ENCODE results near the gene ITGB8.

Gene ITGB8

DNA sequence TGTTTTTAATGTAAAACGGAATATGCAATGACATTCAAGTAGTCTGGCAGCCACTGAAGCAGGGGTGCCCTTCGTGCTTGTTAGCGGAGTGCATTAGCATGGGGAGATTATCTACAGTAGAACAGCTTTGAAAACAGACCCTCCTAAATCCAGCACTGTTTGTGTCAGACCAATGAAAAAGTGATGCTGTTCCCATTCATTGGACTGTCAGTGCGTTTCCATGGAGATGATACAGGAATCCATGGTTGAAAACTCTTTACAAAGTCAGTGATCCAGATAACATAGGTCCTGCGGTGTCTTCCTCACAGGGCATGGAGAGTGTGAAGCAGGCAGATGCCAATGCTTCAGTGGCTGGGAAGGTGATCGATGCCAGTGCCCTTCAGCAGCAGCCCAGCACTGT lies 73.6 kb downstream of the ITGB8 start:
- Mint-ChIP-seq H3K9me3 (no peaks in the 10 kb centered on the region), H3K36me3 (no peaks in the 10 kb centered on the region), H3K27ac (no peak overlapping the region), H3K4me1 (no peaks in the 10 kb centered on the region), H3K4me3 (no peak overlapping the region)
- ATAC-seq (no peak), DNase-seq (ENCODE audit: low spot score in 2 of 2) (no peak)

- ATAC-seq: no peak
- Mint-ChIP-seq H3K4me3 (no peak overlapping the region), H3K36me3 (no peaks in the 10 kb centered on the region), H3K4me1 (no peaks in the 10 kb centered on the region), H3K27ac (no peak overlapping the region), H3K9me3 (no peaks in the 10 kb centered on the region)
- no peak for DNase-seq (ENCODE audit: low spot score in 2 of 2)
These were observed 77.1 kb downstream of the ITGB8 start for GRCh38 chr7:20407585-20408466.

DNA sequence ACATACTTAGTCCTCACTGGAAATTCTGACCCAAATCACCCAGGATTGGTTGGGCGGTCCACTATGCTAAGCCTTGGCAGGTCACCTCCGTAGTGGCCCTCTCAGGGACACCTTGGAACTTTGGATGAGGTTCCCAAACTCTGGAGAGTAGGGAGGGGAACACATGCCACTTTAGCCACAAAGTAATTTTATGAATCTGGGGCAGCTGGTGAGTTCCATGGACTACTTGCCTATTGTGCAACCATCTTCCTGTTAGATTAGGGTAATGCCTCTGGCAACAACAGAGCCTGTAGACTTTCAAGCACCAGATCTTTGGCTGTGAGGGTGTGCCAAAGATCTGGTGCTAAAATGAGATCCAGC lies 77.7 kb downstream of the ITGB8 start:
- Mint-ChIP-seq H3K9me3 (no peaks in the 10 kb centered on the region), H3K36me3 (no peaks in the 10 kb centered on the region), H3K4me1 (no peaks in the 10 kb centered on the region), H3K27ac (no peak overlapping the region), H3K4me3 (no peak overlapping the region)
- ATAC-seq (no peak), DNase-seq (ENCODE audit: low spot score in 2 of 2) (no peak)

DNA sequence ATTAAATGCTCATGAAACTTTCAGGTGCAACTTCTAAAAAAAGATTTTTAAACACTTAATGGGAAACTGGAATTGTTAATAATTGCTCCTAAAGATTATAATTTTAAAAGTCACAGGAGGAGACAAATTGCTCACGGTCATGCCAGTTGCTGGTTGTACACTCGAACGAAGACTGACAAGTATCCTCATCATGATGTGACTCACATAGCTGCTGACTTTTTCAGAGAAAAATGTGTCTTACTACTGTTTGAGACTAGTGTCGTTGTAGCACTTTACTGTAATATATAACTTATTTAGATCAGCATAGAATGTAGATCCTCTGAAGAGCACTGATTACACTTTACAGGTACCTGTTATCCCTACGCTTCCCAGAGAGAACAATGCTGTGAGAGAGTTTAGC lies 79.3 kb downstream of the ITGB8 start:
- H3K9me3 Mint-ChIP-seq: no peaks in the 10 kb centered on the region
- ATAC-seq (no peak), DNase-seq (ENCODE audit: low spot score in 2 of 2) (no peak)
- H3K4me1 Mint-ChIP-seq: no peaks in the 10 kb centered on the region
- no peak overlapping the region for H3K27ac Mint-ChIP-seq
- no peaks in the 10 kb centered on the region for H3K36me3 Mint-ChIP-seq
- H3K4me3 Mint-ChIP-seq: no peak overlapping the region

DNA sequence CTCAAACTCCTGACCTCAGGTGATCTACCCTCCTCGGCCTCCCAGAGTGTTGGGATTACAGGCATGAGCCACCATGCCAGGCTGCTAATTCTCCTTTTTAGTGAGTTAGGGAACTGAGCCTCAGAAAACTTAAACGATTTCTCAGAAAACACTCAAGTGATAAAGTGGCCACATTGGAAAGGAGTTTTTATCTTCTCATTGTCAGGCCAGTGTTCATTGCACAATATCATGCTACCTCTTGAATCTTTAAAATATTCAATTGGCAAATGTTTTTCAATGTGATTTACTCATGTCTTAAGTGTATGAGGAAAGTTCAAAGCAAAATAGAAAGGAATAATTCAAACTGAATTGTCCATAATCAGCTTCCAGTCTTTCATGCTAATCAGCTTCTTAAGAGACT lies 80.7 kb downstream of the ITGB8 start:
- no peak for ATAC-seq

GRCh38 chr7:20412032-20412431 lies 81.3 kb downstream of the ITGB8 start:
- DNase-seq (ENCODE audit: low spot score in 2 of 2): no peak
- no peaks in the 10 kb centered on the region for H3K4me1 Mint-ChIP-seq
- ATAC-seq: no peak
- no peaks in the 10 kb centered on the region for H3K9me3 Mint-ChIP-seq
- no peak overlapping the region for H3K27ac Mint-ChIP-seq
- no peaks in the 10 kb centered on the region for H3K36me3 Mint-ChIP-seq
- no peak overlapping the region for H3K4me3 Mint-ChIP-seq

More for the DNA sequence above, 80.7 kb downstream of the ITGB8 start:
- Mint-ChIP-seq H3K4me1 (no peaks in the 10 kb centered on the region), H3K9me3 (no peaks in the 10 kb centered on the region), H3K4me3 (no peak overlapping the region), H3K36me3 (no peaks in the 10 kb centered on the region), H3K27ac (no peak overlapping the region)
- DNase-seq (ENCODE audit: low spot score in 2 of 2): no peak

- no peak for DNase-seq (ENCODE audit: low spot score in 2 of 2)
- Mint-ChIP-seq H3K9me3 (peaks cover 2% of the 10 kb centered on the region), H3K4me1 (no peaks in the 10 kb centered on the region)
These were observed 86.6 kb downstream of the ITGB8 start for GRCh38 chr7:20417260-20417659.

DNA sequence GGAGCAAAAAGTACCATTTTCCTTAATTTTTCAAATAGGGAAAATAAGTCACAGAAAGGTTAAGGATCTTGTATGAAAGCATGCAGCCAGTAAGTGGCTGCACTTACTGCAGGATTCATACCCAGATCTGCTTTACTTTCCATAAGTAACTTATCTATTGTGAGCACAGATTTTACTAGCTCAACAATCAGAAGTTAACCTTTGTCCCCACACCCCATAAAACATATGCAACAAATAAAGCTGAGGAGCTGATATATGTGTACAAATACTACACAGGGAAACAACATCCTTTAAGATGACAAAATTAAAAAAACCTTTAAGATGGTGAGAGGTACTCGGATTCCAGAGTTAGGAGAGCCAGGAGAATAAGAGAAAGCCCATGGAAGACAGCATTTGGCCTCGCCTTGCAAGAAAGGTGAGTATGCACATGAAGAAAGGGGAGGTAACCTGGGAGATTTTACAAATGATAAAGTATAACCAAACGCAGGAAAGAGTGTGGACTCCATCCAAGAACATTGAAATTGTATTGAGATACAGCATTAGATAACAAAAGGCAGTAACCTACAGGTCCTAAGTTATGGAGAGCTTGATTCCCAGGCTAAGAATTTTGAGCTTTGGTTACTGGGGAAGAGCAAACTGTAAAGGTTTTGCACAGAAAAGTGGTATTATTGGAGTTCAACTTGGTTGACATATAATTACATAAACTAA lies 87.1 kb downstream of the ITGB8 start:
- no peak for ATAC-seq
- no peak overlapping the region for H3K4me3 Mint-ChIP-seq
- no peak for DNase-seq (ENCODE audit: low spot score in 2 of 2)
- no peaks in the 10 kb centered on the region for H3K4me1 Mint-ChIP-seq
- no peak overlapping the region for H3K27ac Mint-ChIP-seq
- no peaks in the 10 kb centered on the region for H3K36me3 Mint-ChIP-seq
- H3K9me3 Mint-ChIP-seq: peaks cover 2% of the 10 kb centered on the region

More at GRCh38 chr7:20417260-20417659, 86.6 kb downstream of the ITGB8 start:
- no peaks in the 10 kb centered on the region for H3K36me3 Mint-ChIP-seq
- no peak for ATAC-seq
- H3K27ac Mint-ChIP-seq: no peak overlapping the region
- no peak overlapping the region for H3K4me3 Mint-ChIP-seq

- no peaks in the 10 kb centered on the region for H3K4me1 Mint-ChIP-seq
- H3K36me3 Mint-ChIP-seq: no peaks in the 10 kb centered on the region
- H3K9me3 Mint-ChIP-seq: no peaks in the 10 kb centered on the region
- ATAC-seq: no peak
- no peak overlapping the region for H3K4me3 Mint-ChIP-seq
- no peak for DNase-seq (ENCODE audit: low spot score in 2 of 2)
- no peak overlapping the region for H3K27ac Mint-ChIP-seq
These were observed 93.8 kb downstream of the ITGB8 start for GRCh38 chr7:20424500-20424899.

DNA sequence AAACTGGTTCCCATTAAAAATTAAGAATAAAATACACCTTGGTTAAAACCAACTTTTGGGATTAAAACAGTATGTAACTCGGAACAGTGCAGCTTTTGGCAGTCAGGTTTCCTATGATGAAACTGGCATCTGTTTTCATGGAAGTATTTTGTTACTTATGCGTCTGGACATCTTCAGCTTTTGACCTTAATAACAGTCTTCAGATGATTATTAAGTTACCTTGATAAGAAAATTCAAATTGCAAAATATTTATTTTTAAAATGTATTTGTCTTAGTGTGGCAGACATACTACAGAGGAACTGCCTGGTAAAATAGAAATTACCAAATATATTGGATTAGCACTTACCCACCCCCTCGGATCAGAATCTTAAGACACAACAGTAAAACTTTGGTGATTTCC lies 100.0 kb downstream of the ITGB8 start:
- H3K27ac Mint-ChIP-seq: no peak overlapping the region
- no peaks in the 10 kb centered on the region for H3K9me3 Mint-ChIP-seq
- no peaks in the 10 kb centered on the region for H3K36me3 Mint-ChIP-seq
- no peaks in the 10 kb centered on the region for H3K4me1 Mint-ChIP-seq
- no peak for DNase-seq (ENCODE audit: low spot score in 2 of 2)
- H3K4me3 Mint-ChIP-seq: no peak overlapping the region
- no peak for ATAC-seq

- no peak overlapping the region for H3K4me3 Mint-ChIP-seq
- H3K9me3 Mint-ChIP-seq: no peaks in the 10 kb centered on the region
These were observed 100.4 kb downstream of the ITGB8 start for GRCh38 chr7:20431146-20431545.

GRCh38 chr7:20432071-20432470 lies 101.4 kb downstream of the ITGB8 start:
- Mint-ChIP-seq H3K9me3 (no peaks in the 10 kb centered on the region), H3K36me3 (no peaks in the 10 kb centered on the region), H3K4me3 (no peak overlapping the region), H3K4me1 (no peaks in the 10 kb centered on the region), H3K27ac (no peak overlapping the region)
- DNase-seq (ENCODE audit: low spot score in 2 of 2) (no peak), ATAC-seq (no peak)

More at GRCh38 chr7:20431146-20431545, 100.4 kb downstream of the ITGB8 start:
- no peaks in the 10 kb centered on the region for H3K4me1 Mint-ChIP-seq
- no peak overlapping the region for H3K27ac Mint-ChIP-seq
- H3K36me3 Mint-ChIP-seq: no peaks in the 10 kb centered on the region
- ATAC-seq: no peak
- DNase-seq (ENCODE audit: low spot score in 2 of 2): no peak

DNA sequence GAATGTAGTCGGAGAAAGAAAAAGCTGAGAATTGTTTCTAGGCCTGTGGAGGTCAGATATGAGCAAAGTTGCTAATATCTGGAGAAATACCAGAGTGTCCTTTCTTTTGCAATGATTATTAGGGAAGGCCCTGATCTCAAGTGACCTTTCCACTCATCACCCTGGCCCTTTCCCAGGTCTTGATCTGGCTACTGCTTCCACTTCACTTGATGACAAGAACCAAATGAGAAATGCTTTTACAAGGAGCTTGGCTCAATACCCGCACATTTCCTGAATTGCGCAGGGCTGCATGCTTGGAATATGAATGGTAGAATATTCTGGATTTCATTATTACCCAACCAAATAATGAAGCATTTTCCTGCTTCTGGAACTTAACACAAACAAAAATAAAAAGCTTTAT lies 104.6 kb downstream of the ITGB8 start:
- Mint-ChIP-seq H3K27ac (no peak overlapping the region), H3K4me1 (no peaks in the 10 kb centered on the region), H3K4me3 (no peak overlapping the region), H3K9me3 (no peaks in the 10 kb centered on the region), H3K36me3 (no peaks in the 10 kb centered on the region)
- ATAC-seq (no peak), DNase-seq (ENCODE audit: low spot score in 2 of 2) (no peak)

GRCh38 chr7:20438248-20438647 lies 107.5 kb downstream of the ITGB8 start:
- H3K9me3 Mint-ChIP-seq: peaks cover 3% of the 10 kb centered on the region
- no peak overlapping the region for H3K4me3 Mint-ChIP-seq
- no peak overlapping the region for H3K27ac Mint-ChIP-seq
- H3K36me3 Mint-ChIP-seq: no peaks in the 10 kb centered on the region
- DNase-seq (ENCODE audit: low spot score in 2 of 2) (no peak), ATAC-seq (no peak)
- no peaks in the 10 kb centered on the region for H3K4me1 Mint-ChIP-seq

DNA sequence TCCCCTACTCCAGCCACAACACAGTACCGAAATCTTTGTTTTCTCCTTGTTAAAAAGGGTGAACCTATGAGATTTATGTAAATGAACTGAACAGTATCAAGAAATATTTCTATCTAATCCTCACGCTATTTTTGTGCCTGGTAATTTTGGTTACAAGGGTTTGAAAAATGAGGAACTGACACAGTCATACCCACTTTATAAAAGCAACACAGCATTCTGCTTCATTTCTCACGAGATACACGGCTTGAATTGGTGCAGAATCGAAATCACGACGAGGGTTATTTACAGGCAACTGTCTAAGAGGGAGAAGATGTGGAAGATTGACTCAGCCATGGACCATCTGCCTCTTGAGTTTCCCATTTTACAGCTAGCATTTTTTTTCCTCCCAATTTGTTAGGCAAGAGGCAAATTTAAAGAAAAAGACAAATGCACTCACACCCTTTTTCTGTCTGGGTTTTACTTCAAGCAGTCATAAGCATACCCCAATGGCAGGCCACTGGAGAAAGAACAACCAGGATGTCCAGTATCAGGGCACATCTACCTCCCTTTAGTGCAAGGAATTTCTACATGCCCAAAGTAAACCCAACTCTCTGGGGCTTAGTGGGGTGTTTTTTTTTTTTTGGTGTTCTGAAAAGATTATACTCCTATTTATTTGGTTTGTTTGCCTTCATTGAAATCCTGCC lies 108.1 kb downstream of the ITGB8 start:
- no peak overlapping the region for H3K27ac Mint-ChIP-seq
- no peak for DNase-seq (ENCODE audit: low spot score in 2 of 2)
- no peak for ATAC-seq

More for the DNA sequence above, 108.1 kb downstream of the ITGB8 start:
- no peaks in the 10 kb centered on the region for H3K36me3 Mint-ChIP-seq
- no peak overlapping the region for H3K4me3 Mint-ChIP-seq
- H3K4me1 Mint-ChIP-seq: no peaks in the 10 kb centered on the region
- H3K9me3 Mint-ChIP-seq: peaks cover 3% of the 10 kb centered on the region
